Parathyroid adenoma (tissue), 2 donors: ENCODE measurements around the gene CBLL1.

ENCODE experiments used
- H2AFZ ChIP-seq: fragments of 300-600 bp; sonication (generic); one replicate; pipeline ENCODE4 v1.7.0; 2017; ENCODE audit warnings: antibody characterized with exemption, mild to moderate bottlenecking
- H3K27ac ChIP-seq: fragments of 300-600 bp; sonication (generic); one replicate; pipeline ENCODE4 v1.7.0; 2017
- H3K27me3 ChIP-seq: fragments of 300-600 bp; sonication (generic); one replicate; pipeline ENCODE4 v1.7.0; 2017; ENCODE audit warnings: low read length; ENCODE audit not compliant: control insufficient read depth, insufficient read depth
- H3K36me3 ChIP-seq: fragments of 300-600 bp; sonication (generic); one replicate; pipeline ENCODE4 v1.7.0; 2017; ENCODE audit warnings: low read length; ENCODE audit not compliant: control insufficient read depth, insufficient read depth
- H3K4me1 ChIP-seq: fragments of 300-600 bp; sonication (generic); one replicate; pipeline ENCODE4 v1.7.0; 2017; ENCODE audit warnings: control low read depth
- H3K4me2 ChIP-seq: fragments of 300-600 bp; sonication (generic); one replicate; pipeline ENCODE4 v1.7.0; 2017; ENCODE audit warnings: low read length
- H3K4me3 ChIP-seq: fragments of 300-600 bp; sonication (generic); one replicate; pipeline ENCODE4 v1.7.0; 2017; ENCODE audit warnings: low read depth, low read length
- H3K79me2 ChIP-seq: fragments of 300-600 bp; sonication (generic); one replicate; pipeline ENCODE4 v1.7.0; 2017; ENCODE audit warnings: control low read depth
- H3K9ac ChIP-seq: fragments of 300-600 bp; sonication (generic); one replicate; pipeline ENCODE4 v1.7.0; 2017; ENCODE audit warnings: mild to moderate bottlenecking
- H3K9me3 ChIP-seq: fragments of 300-600 bp; sonication (generic); one replicate; pipeline ENCODE4 v1.7.0; 2017; ENCODE audit warnings: low read length; ENCODE audit not compliant: control insufficient read depth
- TF ChIP-seq, protein P1 (sequence below): fragments of 300-600 bp; sonication (generic); IDR thresholded peaks from one replicate; pipeline ENCODE4 v1.7.0; 2017; ENCODE audit warnings: antibody characterized with exemption, mild to moderate bottlenecking
- donor health status: primary hyperparathyroidism.

Gene CBLL1

DNA sequence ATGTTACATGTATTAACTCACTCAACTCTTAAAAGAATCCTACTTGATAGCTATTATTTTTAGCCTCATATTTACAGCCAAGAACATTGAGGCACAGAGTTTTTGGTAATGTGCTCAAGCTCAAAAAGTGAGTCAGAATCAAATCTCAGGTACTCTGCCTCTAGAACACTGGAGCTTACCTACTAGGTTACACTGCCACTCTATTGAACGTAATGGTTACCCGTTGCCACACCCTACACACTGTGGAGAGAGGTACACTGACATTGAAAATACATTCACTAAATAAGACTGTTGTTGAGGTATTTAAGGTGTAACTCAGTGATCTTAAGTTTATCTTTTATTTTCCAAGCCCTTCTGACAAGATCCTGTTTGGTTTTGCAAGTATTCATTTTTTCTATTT is 41.2 kb downstream of the CBLL1 start:
- Histone ChIP-seq H3K4me2 (no peak overlapping the region), H3K4me1 (no peaks in the 10 kb centered on the region), H3K27ac (no peak overlapping the region), H2AFZ (no peak overlapping the region), H3K9ac (no peak overlapping the region), H3K4me3 (no peak overlapping the region), H3K27me3 (no peaks in the 10 kb centered on the region), H3K9me3 (no peaks in the 10 kb centered on the region), H3K79me2 (no peaks in the 10 kb centered on the region), H3K36me3 (no peaks in the 10 kb centered on the region)
- TF ChIP-seq, protein P1, sequence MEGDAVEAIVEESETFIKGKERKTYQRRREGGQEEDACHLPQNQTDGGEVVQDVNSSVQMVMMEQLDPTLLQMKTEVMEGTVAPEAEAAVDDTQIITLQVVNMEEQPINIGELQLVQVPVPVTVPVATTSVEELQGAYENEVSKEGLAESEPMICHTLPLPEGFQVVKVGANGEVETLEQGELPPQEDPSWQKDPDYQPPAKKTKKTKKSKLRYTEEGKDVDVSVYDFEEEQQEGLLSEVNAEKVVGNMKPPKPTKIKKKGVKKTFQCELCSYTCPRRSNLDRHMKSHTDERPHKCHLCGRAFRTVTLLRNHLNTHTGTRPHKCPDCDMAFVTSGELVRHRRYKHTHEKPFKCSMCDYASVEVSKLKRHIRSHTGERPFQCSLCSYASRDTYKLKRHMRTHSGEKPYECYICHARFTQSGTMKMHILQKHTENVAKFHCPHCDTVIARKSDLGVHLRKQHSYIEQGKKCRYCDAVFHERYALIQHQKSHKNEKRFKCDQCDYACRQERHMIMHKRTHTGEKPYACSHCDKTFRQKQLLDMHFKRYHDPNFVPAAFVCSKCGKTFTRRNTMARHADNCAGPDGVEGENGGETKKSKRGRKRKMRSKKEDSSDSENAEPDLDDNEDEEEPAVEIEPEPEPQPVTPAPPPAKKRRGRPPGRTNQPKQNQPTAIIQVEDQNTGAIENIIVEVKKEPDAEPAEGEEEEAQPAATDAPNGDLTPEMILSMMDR: no peak

DNA sequence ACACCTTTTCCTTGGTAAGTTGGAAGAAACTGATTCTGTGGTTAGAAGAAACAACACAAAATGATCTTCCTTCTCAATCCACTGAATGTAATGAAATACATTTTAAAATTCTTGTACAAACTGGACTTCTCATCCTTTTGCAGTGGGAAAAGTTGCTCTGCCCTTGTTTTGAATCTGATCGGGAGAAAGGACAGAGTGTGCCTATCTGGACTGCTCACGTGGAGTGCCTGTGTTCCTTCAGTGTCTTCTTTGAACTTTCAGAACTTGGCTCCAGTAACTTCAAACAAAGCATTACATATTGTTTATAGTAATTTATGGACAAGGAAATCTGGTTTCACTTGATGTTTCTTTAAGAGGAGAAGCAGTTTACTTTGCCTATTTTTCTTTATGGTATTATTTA is 42.0 kb downstream of the CBLL1 start:
- H3K27me3 ChIP-seq: no peaks in the 10 kb centered on the region
- no peak overlapping the region for H3K27ac ChIP-seq
- H3K9ac ChIP-seq: no peak overlapping the region
- no peak overlapping the region for H2AFZ ChIP-seq
- H3K36me3 ChIP-seq: no peaks in the 10 kb centered on the region
- H3K4me2 ChIP-seq: no peak overlapping the region
- no peak overlapping the region for H3K4me3 ChIP-seq
- TF ChIP-seq, protein P1: no peak
- H3K9me3 ChIP-seq: no peaks in the 10 kb centered on the region
- no peaks in the 10 kb centered on the region for H3K79me2 ChIP-seq
- no peaks in the 10 kb centered on the region for H3K4me1 ChIP-seq

GRCh38 chr7:107788216-107788615 is 44.3 kb downstream of the CBLL1 start:
- no peak overlapping the region for H3K4me3 ChIP-seq

GRCh38 chr7:107788662-107789061 is 44.7 kb downstream of the CBLL1 start:
- Histone ChIP-seq H3K9ac (no peak overlapping the region), H3K79me2 (no peaks in the 10 kb centered on the region), H3K27ac (no peak overlapping the region), H3K4me1 (no peaks in the 10 kb centered on the region), H2AFZ (no peak overlapping the region), H3K4me2 (no peak overlapping the region), H3K4me3 (no peak overlapping the region), H3K9me3 (no peaks in the 10 kb centered on the region), H3K36me3 (no peaks in the 10 kb centered on the region), H3K27me3 (no peaks in the 10 kb centered on the region)
- TF ChIP-seq, protein P1: no peak

More at GRCh38 chr7:107788216-107788615, 44.3 kb downstream of the CBLL1 start:
- no peak overlapping the region for H2AFZ ChIP-seq
- H3K27ac ChIP-seq: no peak overlapping the region
- H3K79me2 ChIP-seq: no peaks in the 10 kb centered on the region
- H3K9ac ChIP-seq: no peak overlapping the region
- no peaks in the 10 kb centered on the region for H3K4me1 ChIP-seq
- H3K27me3 ChIP-seq: no peaks in the 10 kb centered on the region
- no peak overlapping the region for H3K4me2 ChIP-seq
- no peaks in the 10 kb centered on the region for H3K36me3 ChIP-seq
- TF ChIP-seq, protein P1: no peak
- H3K9me3 ChIP-seq: no peaks in the 10 kb centered on the region

GRCh38 chr7:107789647-107790046 is 45.7 kb downstream of the CBLL1 start:
- H3K4me2 ChIP-seq: no peak overlapping the region
- no peaks in the 10 kb centered on the region for H3K36me3 ChIP-seq
- H3K27me3 ChIP-seq: no peaks in the 10 kb centered on the region
- no peaks in the 10 kb centered on the region for H3K4me1 ChIP-seq
- TF ChIP-seq, protein P1: no peak
- H2AFZ ChIP-seq: no peak overlapping the region
- no peaks in the 10 kb centered on the region for H3K79me2 ChIP-seq
- H3K27ac ChIP-seq: no peak overlapping the region
- H3K9ac ChIP-seq: no peak overlapping the region
- H3K4me3 ChIP-seq: no peak overlapping the region
- H3K9me3 ChIP-seq: no peaks in the 10 kb centered on the region
